Activated T-helper 1 cell treated with Interleukin-2 at 50 U/mL for 16 hours (primary cell): ENCODE measurements around the gene GFRAL.
"Not testable (repeated sequence)": the region's sequence is repeated elsewhere in the genome, so short reads cannot be mapped to it uniquely, and the experiment has no call there.

Source experiments
- DNase-seq: peaks from one replicate; pipeline ENCODE4 v3.0.0-alpha.2; 2020; ENCODE audit warnings: low read depth

The GFRAL gene, protein sequence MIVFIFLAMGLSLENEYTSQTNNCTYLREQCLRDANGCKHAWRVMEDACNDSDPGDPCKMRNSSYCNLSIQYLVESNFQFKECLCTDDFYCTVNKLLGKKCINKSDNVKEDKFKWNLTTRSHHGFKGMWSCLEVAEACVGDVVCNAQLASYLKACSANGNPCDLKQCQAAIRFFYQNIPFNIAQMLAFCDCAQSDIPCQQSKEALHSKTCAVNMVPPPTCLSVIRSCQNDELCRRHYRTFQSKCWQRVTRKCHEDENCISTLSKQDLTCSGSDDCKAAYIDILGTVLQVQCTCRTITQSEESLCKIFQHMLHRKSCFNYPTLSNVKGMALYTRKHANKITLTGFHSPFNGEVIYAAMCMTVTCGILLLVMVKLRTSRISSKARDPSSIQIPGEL

DNA sequence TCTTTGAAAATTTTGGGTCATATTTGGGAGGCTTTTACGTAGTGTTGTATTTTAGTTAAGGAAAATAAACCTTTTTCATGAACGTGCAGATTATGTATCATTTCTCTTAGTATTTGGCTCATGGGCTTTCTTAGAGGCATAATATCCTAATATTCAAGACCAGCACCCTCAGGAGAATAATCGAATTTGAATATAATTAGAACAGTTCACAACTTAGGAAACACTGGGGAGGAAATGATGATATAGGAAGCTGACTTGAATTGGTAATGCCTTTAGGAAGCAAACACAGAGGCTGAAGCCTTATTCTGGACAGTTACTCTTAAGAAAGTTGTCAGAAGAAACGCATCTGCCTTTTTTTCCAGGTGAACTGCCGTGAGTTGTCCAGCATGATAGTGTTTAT, at the start of gene GFRAL:
GFRAL (plus strand) TSS at position 301 of the 400 bp plus-strand sequence; CDS start at position 387, 86 bp downstream.
- no peak for DNase-seq

- no peak for DNase-seq
Measured at GRCh38 chr6:55277646-55278045, 49.6 kb upstream of the GFRAL start.

- no peak for DNase-seq
Measured at GRCh38 chr6:55281215-55281614, 46.1 kb upstream of the GFRAL start.

DNA sequence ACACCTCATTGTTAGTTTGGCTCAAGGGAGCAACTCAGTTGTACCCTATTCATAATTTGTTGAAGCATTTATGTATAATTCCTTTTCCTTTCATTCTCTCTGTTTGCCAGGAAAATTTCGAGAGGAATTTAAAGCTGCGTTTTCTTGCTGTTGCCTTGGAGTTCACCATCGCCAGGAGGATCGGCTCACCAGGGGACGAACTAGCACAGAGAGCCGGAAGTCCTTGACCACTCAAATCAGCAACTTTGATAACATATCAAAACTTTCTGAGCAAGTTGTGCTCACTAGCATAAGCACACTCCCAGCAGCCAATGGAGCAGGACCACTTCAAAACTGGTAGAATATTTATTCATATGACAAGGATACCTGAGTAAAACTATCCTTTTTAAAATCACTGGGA, 45.2 kb upstream of the GFRAL start:
- no peak for DNase-seq

DNA sequence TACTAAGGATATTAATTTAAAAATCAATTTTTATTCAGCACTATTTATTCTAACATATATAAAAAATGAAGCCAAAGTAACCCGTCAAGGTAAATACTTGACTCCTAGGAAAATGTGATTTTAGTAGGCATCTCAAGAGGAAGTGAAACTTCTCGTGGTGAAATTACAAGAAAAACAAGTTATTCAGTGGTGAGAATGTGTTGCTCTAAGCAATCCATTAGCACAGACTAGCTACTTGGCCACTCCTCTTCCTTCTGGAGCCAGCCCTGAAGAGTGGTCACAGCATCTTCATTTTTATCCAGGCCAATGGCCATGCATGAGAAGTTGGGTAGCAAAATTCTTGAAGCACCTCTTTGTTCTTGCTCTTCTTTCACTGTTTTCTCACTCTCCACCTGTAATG, 40.4 kb upstream of the GFRAL start:
- DNase-seq: no peak

GRCh38 chr6:55290736-55291135, 36.5 kb upstream of the GFRAL start:
- DNase-seq: no peak

DNA sequence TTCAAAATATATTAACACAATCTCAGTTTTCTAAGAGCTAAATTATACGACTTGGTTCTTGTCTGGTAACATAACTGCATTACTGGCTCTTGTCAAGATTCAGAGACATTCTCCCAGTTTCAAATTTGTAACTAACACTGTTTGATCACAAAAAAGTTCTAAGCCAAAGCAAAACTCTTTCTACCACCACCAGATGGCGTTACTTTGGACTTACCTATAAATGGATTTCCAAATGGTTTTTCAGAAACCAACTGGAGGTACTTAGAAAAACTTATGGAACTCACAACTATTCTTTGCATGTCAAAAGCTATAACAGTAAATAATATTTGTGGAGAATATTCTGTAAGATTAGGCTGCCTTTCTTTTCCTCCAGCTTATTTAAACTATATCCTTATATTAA, 34.2 kb upstream of the GFRAL start:
- DNase-seq: no peak

- DNase-seq: not testable (repeated sequence)
Measured at GRCh38 chr6:55297214-55297613, 30.1 kb upstream of the GFRAL start.

GRCh38 chr6:55299286-55299985, 27.8 kb upstream of the GFRAL start:
- DNase-seq: no peak

DNA sequence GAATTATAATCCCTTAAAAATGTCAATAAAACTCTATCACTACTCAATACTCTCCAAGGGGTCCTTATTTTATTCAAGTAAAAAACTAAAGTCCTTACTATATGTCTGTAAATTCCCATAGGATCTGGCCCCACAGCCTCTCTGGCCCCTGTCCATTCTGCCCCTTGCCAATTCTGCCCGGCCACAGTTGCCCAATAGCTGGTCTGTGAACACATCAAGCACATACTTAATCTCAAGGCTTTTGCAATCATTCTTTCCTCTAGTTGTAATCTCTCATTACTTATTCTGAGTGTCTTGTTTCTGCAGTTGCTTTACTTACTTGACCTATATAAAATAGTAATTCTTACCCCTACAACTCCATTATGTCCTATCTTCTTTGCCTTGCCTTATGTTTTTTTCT, 22.5 kb upstream of the GFRAL start:
- DNase-seq: no peak

- no peak for DNase-seq
Measured at GRCh38 chr6:55319961-55320695, 7.1 kb upstream of the GFRAL start.

- DNase-seq: no peak
Measured at GRCh38 chr6:55320696-55321086, 6.6 kb upstream of the GFRAL start.

GRCh38 chr6:55377150-55377549, 49.9 kb downstream of the GFRAL start:
- DNase-seq: no peak

DNA sequence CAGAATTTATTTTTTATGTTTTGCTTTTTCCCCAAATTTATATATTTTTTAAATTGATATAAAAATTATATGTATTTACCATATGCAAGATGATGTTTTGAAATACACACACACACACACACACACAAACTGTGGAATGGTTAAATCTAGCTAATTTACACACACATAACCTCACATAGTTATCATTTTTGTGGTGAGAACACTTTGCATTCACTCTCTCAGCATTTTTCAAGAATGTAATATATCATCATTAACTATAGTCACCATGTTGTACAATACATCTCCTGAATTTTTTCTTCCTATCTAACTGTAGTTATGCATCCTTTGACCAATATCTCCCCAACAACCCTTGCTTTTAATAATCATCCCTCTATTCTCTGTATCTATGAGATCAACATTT, 52.2 kb downstream of the GFRAL start:
- DNase-seq: no peak

DNA sequence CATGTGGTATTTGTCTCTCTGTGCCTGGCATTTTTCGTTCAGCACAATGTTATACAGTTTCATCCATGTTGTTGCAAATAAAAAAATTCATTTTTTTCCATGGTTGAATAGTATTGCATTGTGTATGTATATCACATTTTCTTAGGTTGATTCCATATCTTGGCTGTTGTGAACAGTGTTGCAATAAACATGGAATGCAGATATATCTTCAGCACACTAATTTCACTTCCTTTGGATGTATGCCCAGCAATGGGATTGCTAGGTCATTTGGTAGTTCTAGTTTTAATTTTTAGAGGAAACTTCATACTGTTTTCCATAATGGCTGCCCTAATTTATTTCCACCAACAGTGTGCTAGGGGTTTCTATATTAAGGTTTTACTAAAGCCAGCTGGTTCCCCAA, 52.6 kb downstream of the GFRAL start:
- DNase-seq: no peak

- DNase-seq: no peak
Measured at GRCh38 chr6:55388211-55388610, 60.9 kb downstream of the GFRAL start.

GRCh38 chr6:55395871-55396270, 68.6 kb downstream of the GFRAL start:
- DNase-seq: no peak

- DNase-seq: no peak
Measured at GRCh38 chr6:55397986-55398385, 70.7 kb downstream of the GFRAL start.

DNA sequence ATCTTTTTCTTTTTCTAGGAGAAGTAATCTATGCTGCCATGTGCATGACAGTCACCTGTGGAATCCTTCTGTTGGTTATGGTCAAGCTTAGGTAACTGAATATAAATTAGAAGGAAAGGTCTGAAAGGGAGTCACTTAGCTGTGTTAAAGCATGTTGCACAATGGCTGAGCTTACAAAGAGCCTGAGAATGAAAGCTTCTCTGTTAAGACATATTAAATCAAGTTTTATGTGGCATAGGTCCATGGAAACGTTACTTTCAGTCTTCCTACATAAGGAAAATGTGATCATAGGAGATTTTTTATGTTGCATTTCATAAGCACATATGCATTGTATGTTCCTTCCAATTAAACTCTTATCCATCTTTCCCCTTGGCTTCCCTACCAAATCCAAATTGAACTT, 72.1 kb downstream of the GFRAL start:
- no peak for DNase-seq

- no peak for DNase-seq
Measured at GRCh38 chr6:55405474-55406235, 78.4 kb downstream of the GFRAL start.

- DNase-seq: no peak
Measured at GRCh38 chr6:55410674-55411073, 83.4 kb downstream of the GFRAL start.

GRCh38 chr6:55423933-55424332, 96.7 kb downstream of the GFRAL start:
- no peak for DNase-seq
